GM12875 (cell line): Measurements from ENCODE around the gene RAB7A.
"Not testable (repeated sequence)": the region's sequence is repeated elsewhere in the genome, so short reads cannot be mapped to it uniquely, and the experiment has no call there.

Source experiments
- H3K4me3 ChIP-seq: one replicate; pipeline ENCODE4 v1.5.1; 2011; ENCODE audit warnings: low read depth, low read length, control low read depth
- TF ChIP-seq, protein P1 (sequence below): IDR thresholded peaks from 2 replicates; pipeline ENCODE4 v1.5.1; 2011; ENCODE audit warnings: low read depth, mild to moderate bottlenecking, control low read depth, inconsistent platforms, low read length, moderate library complexity, borderline replicate concordance; ENCODE audit not compliant: insufficient read depth

Gene RAB7A

GRCh38 chr3:128823008-128823407, 97.0 kb downstream of the RAB7A start:
- TF ChIP-seq, protein P1, sequence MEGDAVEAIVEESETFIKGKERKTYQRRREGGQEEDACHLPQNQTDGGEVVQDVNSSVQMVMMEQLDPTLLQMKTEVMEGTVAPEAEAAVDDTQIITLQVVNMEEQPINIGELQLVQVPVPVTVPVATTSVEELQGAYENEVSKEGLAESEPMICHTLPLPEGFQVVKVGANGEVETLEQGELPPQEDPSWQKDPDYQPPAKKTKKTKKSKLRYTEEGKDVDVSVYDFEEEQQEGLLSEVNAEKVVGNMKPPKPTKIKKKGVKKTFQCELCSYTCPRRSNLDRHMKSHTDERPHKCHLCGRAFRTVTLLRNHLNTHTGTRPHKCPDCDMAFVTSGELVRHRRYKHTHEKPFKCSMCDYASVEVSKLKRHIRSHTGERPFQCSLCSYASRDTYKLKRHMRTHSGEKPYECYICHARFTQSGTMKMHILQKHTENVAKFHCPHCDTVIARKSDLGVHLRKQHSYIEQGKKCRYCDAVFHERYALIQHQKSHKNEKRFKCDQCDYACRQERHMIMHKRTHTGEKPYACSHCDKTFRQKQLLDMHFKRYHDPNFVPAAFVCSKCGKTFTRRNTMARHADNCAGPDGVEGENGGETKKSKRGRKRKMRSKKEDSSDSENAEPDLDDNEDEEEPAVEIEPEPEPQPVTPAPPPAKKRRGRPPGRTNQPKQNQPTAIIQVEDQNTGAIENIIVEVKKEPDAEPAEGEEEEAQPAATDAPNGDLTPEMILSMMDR: no peak
- no peak overlapping the region for H3K4me3 ChIP-seq

GRCh38 chr3:128823631-128824030, 97.6 kb downstream of the RAB7A start:
- TF ChIP-seq, protein P1: no peak
- no peak overlapping the region for H3K4me3 ChIP-seq

DNA sequence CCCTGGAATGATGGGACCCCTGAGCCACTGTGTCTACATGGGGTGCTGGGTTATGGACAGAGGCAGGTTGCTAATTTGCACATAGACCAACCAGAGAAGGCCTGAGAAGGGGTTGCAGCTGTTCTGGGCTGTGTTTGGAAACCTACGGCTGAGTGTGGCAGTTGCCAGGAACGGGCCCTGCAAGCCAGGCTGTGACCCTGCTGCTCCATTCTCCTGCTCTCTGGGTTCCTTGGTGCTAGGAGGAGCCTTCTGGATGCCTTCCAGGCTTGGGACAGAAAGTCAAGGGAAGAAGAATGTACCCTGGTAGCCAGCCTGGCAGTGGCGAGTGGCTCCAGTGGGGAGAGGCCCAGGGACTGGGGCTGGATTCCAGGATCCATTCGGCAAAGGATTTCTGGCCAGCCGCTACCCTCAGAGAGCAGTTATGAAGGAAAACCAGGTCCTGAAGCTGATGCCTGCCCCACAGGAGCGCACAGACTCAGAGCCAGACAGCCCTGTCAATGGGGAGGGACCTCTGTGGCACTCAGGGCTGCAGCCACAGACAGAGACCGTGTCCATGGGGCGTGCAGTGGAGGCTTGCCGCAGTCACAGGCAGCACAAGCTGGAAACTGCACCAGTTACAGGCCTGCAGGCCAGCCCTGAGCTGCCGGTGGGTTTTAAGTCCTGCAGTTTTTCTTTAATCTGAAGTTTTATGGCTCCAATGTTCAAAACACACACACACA, 98.3 kb downstream of the RAB7A start:
- TF ChIP-seq, protein P1: no peak
- H3K4me3 ChIP-seq: no peak overlapping the region

- no peak overlapping the region for H3K4me3 ChIP-seq
- TF ChIP-seq, protein P1: no peak
These were observed 99.2 kb downstream of the RAB7A start for GRCh38 chr3:128825117-128825725.

GRCh38 chr3:128829087-128829486, 103.1 kb downstream of the RAB7A start:
- not testable (repeated sequence) for H3K4me3 ChIP-seq

DNA sequence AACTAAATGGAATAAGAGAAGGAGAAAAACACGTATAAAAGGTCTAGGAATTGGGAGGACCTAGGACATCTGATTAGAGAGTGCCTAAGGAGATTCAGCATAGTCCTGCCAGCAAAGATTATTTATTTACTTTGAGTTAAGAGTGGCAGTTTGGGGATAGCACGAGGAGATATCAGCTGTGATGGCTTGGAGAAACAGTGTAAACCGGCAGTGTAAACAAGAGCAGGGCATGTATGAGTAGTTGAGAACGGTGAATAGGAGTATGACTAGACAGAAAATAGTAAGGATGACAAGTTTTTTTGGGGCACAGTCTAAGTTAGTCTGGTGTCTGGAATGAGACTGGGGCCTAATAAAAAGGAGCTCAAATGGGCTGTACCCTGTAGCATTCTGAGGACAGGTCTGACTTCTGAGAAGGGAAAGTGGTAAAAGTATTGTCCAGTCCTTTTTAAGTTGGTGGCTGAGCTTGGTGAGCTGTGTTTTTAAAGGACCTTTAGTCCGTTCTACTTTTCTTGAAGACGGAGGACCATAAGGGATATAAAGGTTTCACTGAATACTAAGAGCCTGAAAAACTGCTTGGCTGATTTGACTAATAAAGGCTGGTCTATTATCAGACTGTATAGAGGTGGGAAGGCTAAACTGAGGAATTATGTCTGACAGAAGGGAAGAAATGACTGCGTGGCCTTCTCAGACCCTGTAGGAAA, 104.1 kb downstream of the RAB7A start:
- not testable (repeated sequence) for H3K4me3 ChIP-seq

DNA sequence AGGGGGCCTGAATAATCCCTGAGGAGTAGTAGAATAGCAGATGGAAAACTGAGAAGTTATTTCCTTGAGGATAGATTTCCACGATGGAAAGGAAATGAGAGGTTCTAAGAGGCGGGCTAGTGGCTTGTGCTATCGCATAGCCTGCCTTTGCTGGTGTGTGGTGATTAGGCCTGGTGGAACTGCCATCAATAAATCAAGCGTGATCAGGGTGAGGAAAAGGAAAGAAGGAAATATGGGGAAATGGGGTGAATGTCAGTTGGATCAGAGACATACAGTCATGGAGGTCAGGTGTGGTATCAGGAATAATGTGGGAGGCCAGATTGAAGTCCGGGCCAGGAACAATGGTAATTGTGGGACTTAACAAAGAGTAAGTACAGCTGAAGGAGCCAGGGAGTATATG, 104.8 kb downstream of the RAB7A start:
- not testable (repeated sequence) for H3K4me3 ChIP-seq

- not testable (repeated sequence) for H3K4me3 ChIP-seq
These were observed 107.0 kb downstream of the RAB7A start for GRCh38 chr3:128832979-128833378.

- TF ChIP-seq, protein P1: no peak
- no peak overlapping the region for H3K4me3 ChIP-seq
These were observed 109.1 kb downstream of the RAB7A start for GRCh38 chr3:128835096-128835495.
